ENCODE measurements around the gene KCNK6.

The KCNK6 gene

GRCh38 chr19:38287604-38288003 lies 32.0 kb upstream of the KCNK6 start:
- no peaks in the 10 kb centered on the region for H3K27me3 Mint-ChIP-seq (ENCODE audit: low read depth)
- H3K27ac Mint-ChIP-seq, result no peak overlapping the region
- no peaks in the 10 kb centered on the region for H3K9me3 Mint-ChIP-seq
- no peak overlapping the region for H3K4me3 Mint-ChIP-seq
- peaks cover 11% of the 10 kb centered on the region for H3K36me3 Mint-ChIP-seq (ENCODE audit: low read depth)
- H3K4me1 Mint-ChIP-seq (ENCODE audit: low read depth), result peaks cover 5% of the 10 kb centered on the region

DNA sequence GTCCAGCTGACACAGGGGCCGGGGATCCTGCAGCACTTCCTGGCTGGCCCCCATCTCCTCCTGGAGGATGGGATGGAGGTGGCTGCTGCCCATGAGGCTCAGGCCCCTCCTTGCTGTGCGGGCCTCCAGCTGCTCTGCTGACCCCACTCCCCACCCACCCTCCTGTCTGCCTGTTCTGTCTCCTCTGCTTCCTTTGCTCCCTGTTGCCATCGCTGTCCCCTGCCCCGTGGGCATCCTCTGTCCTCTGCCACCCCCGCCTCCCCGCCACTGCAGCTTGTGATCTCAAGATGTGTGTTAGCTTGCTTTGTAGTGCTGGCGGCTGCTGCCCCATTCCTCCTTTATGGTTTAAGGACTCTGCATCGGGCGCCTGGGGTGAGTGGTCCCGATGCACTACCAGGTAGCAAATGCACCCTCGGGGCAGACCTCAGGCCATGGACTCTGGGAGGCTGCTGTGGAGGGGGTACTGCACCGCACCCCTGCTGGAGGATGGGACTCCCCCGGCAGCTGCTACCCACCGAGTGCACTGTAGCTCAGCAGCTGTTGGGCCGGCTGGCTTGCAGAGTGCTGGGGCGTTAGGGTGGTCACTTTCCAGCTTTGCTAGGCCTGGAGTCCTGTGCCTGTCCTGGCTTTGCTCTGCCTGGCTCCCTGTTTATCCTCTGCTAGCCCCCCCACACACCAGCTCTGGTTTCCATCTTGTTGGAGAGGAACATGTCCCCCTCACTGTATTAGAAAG lies 31.4 kb upstream of the KCNK6 start:
- Mint-ChIP-seq H3K4me3 (no peak overlapping the region), H3K27ac (no peak overlapping the region), H3K4me1 (ENCODE audit: low read depth) (peaks cover 3% of the 10 kb centered on the region), H3K27me3 (ENCODE audit: low read depth) (no peaks in the 10 kb centered on the region), H3K36me3 (ENCODE audit: low read depth) (peaks cover 11% of the 10 kb centered on the region), H3K9me3 (no peaks in the 10 kb centered on the region)

DNA sequence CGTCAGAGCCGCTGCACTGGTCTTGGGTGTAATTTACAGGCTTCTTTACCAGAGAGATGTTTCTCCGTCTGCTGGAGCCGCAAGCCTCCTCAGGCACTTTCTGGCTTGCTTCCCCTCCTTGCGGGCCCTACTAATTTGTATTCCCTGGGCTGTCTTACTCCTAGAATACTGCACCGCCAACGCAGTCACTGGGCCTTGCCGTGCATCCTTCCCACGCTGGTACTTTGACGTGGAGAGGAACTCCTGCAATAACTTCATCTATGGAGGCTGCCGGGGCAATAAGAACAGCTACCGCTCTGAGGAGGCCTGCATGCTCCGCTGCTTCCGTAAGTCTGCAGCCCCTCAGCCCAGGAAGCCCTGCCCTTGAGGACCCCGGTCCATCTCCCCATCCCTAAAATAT lies 29.7 kb upstream of the KCNK6 start:
- H3K36me3 Mint-ChIP-seq (ENCODE audit: low read depth), result peaks cover 11% of the 10 kb centered on the region
- H3K27ac Mint-ChIP-seq, result no peak overlapping the region
- H3K9me3 Mint-ChIP-seq, result no peaks in the 10 kb centered on the region
- no peaks in the 10 kb centered on the region for H3K27me3 Mint-ChIP-seq (ENCODE audit: low read depth)
- H3K4me3 Mint-ChIP-seq, result no peak overlapping the region
- no peaks in the 10 kb centered on the region for H3K4me1 Mint-ChIP-seq (ENCODE audit: low read depth)

DNA sequence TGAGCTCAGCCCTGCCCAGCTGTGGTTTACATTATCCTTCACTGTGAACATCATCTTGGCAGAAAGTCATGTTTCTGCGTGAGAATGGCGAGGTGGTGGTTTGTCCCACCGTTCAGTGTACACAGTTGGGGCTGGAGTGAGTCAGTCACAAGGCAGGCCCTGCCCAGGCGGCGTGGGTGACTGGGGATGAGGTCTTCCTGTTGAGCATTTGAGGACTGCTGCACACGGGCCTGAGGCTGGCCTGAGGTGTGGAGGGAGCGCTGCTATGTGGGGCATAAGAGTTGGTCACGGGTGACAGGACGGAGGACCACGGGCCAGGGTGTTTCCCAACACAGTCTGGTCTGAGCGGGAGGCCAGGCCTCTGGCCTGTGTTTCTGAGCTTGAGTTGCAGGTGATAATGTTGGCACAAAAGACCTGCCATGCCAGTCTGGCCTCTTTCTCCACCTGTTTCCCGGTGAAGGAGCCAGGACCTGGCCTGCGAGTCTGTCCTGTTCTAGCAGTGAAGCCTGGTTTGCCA lies 29.0 kb upstream of the KCNK6 start:
- H3K27ac Mint-ChIP-seq, result no peak overlapping the region
- no peaks in the 10 kb centered on the region for H3K27me3 Mint-ChIP-seq (ENCODE audit: low read depth)
- no peak overlapping the region for H3K4me3 Mint-ChIP-seq
- H3K36me3 Mint-ChIP-seq (ENCODE audit: low read depth), result peaks cover 11% of the 10 kb centered on the region
- H3K4me1 Mint-ChIP-seq (ENCODE audit: low read depth), result no peaks in the 10 kb centered on the region
- H3K9me3 Mint-ChIP-seq, result no peaks in the 10 kb centered on the region

DNA sequence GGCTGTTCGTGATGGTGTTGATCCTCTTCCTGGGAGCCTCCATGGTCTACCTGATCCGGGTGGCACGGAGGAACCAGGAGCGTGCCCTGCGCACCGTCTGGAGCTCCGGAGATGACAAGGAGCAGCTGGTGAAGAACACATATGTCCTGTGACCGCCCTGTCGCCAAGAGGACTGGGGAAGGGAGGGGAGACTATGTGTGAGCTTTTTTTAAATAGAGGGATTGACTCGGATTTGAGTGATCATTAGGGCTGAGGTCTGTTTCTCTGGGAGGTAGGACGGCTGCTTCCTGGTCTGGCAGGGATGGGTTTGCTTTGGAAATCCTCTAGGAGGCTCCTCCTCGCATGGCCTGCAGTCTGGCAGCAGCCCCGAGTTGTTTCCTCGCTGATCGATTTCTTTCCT lies 27.8 kb upstream of the KCNK6 start:
- no peak overlapping the region for H3K27ac Mint-ChIP-seq
- no peak overlapping the region for H3K4me3 Mint-ChIP-seq

DNA sequence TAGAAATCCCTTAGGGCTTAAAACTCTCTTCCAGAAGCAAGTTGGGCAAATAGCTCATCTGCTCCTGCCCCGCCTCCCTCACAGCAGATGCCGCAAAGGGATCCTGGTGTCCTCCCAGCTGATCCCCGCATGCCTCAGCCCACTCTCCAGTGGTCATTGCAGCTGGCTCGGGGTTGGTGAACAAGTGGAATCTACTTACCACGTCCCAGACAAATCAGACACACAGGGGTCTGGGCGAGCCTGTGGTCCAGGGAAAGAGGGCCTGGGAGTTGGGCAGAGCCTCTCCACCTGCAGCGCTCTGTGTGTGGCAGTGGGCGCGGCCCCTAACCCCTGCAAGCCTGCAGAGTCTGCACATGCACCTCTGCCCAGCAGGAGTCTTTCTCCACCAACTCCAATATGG lies 26.4 kb upstream of the KCNK6 start:
- Mint-ChIP-seq H3K4me3 (no peak overlapping the region), H3K4me1 (ENCODE audit: low read depth) (no peaks in the 10 kb centered on the region), H3K9me3 (no peaks in the 10 kb centered on the region), H3K36me3 (ENCODE audit: low read depth) (peaks cover 7% of the 10 kb centered on the region), H3K27me3 (ENCODE audit: low read depth) (no peaks in the 10 kb centered on the region), H3K27ac (no peak overlapping the region)

More for the DNA sequence above, 27.8 kb upstream of the KCNK6 start:
- Mint-ChIP-seq H3K27me3 (ENCODE audit: low read depth) (no peaks in the 10 kb centered on the region), H3K9me3 (no peaks in the 10 kb centered on the region), H3K4me1 (ENCODE audit: low read depth) (no peaks in the 10 kb centered on the region), H3K36me3 (ENCODE audit: low read depth) (peaks cover 8% of the 10 kb centered on the region)

DNA sequence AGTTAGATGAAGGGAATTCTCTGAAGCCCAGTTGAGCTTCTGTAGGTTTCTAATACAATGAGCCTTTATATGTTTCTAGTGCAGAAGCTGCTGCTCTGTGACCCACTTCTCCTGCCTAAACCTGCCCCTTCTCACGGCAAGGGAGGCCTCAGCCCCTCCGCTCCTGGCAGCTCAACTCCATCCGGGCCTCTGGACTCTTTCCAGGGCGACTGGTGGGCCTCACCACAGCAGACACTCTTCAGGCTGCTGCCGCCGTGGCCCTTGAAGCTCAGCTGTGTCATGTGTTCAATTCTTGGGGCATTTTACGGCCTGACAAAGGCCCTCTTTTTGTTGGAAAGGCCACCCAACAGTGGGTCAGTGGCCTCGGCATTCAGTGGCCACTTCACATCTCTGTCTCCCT lies 25.6 kb upstream of the KCNK6 start:
- Mint-ChIP-seq H3K27ac (no peak overlapping the region), H3K4me1 (ENCODE audit: low read depth) (no peaks in the 10 kb centered on the region), H3K27me3 (ENCODE audit: low read depth) (no peaks in the 10 kb centered on the region), H3K36me3 (ENCODE audit: low read depth) (peaks cover 7% of the 10 kb centered on the region), H3K9me3 (no peaks in the 10 kb centered on the region), H3K4me3 (no peak overlapping the region)

DNA sequence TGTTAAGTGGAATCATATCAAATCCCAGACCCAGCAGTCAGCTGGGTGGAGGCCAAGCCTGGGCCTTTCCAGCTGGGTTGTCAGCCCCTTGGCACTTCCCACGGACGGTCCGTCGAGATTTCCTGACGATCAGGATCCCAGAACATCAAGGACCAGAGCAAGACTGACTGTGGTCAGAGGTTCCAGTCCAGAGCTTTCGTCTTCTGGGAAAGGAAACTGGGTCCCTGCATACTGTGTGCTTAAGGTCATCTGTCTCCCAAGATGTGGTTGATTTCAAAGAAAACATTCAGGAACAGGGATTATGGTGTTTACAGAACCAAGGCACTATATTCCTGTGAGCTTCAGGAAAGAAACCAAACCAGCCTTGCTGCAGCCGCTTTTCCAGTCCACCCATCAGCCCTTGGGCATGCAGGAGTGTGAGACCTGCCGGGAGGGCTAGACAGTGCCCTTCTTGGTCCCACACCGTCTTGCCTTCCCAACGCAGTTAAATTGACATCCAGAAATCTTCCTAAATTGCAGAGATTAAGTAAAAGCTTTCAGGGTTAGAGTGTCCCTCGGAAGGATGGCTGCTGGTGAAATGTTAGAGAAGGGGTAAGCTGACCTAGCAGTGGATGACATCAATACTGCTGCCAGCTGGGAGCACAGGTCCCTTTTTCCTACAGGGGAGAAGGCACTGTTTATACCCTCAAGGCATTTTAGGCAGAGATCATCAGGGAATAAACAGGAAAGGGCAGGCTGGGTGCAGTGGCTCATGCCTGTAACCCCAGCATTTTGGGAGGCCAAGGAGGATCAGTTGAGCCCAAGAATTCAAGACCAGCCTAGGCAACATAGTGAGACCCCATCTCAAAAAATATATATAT lies 20.6 kb upstream of the KCNK6 start:
- no peaks in the 10 kb centered on the region for H3K36me3 Mint-ChIP-seq (ENCODE audit: low read depth)
- no peaks in the 10 kb centered on the region for H3K4me1 Mint-ChIP-seq (ENCODE audit: low read depth)
- H3K27me3 Mint-ChIP-seq (ENCODE audit: low read depth), result no peaks in the 10 kb centered on the region
- no peaks in the 10 kb centered on the region for H3K9me3 Mint-ChIP-seq
- H3K4me3 Mint-ChIP-seq, result no peak overlapping the region
- H3K27ac Mint-ChIP-seq, result no peak overlapping the region

DNA sequence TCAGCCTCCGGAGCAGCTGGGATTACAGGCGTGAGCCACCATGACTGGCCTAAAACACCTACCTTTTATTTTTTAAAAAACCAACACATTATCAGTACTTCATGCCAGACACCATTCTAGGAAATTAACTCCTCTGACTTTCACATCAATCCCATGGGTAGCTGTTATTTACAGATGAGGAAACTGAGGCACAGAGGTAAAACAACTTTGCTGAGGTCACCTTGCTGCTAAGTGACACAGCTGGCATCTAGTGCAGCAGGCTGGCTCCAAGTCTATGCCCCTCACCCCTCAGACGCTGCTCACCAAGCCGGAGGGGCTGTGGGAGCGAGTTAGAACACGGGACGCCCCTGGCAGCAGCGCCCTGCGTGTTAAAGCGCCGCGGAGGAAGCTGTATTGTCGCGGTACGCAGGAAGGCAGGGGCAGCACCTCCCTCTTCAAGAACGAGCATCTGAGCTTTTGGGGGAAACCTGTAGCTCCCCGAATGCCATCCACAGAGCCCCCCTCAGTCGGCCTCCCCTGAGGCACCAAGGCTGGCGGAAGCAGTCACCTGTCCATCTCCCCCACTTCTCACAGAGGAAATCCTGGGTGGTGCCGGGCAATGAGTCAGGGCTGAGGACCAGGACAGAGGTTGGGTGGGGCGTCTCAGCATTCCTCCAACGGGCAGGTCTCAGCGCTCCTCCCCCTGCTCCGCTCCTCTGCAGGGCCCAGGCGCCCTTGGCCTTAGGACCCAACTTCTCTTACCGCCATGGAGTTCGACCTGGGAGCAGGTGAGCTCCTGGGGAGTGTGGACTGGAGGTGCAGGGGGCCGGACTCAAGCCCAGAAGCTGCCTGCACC lies 15.9 kb upstream of the KCNK6 start, which contains the start of gene C19orf33:
Gene C19orf33 (plus strand): TSS at position 735 of the 835 bp plus-strand sequence. CDS start 11 bp downstream, at position 746.
- H3K27me3 Mint-ChIP-seq (ENCODE audit: low read depth), result no peaks in the 10 kb centered on the region
- H3K9me3 Mint-ChIP-seq, result no peaks in the 10 kb centered on the region
- no peak within 1 kb of the TSS for H3K27ac Mint-ChIP-seq
- H3K4me3 Mint-ChIP-seq, result no peak within 1 kb of the TSS
- no peaks in the 10 kb centered on the region for H3K4me1 Mint-ChIP-seq (ENCODE audit: low read depth)
- H3K36me3 Mint-ChIP-seq (ENCODE audit: low read depth), result peaks cover 8% of the 10 kb centered on the region

GRCh38 chr19:38304352-38304865 lies 15.2 kb upstream of the KCNK6 start:
- no peak overlapping the region for H3K4me3 Mint-ChIP-seq
- peaks cover 8% of the 10 kb centered on the region for H3K36me3 Mint-ChIP-seq (ENCODE audit: low read depth)
- no peaks in the 10 kb centered on the region for H3K27me3 Mint-ChIP-seq (ENCODE audit: low read depth)
- H3K9me3 Mint-ChIP-seq, result no peaks in the 10 kb centered on the region
- H3K27ac Mint-ChIP-seq, result no peak overlapping the region
- H3K4me1 Mint-ChIP-seq (ENCODE audit: low read depth), result no peaks in the 10 kb centered on the region

DNA sequence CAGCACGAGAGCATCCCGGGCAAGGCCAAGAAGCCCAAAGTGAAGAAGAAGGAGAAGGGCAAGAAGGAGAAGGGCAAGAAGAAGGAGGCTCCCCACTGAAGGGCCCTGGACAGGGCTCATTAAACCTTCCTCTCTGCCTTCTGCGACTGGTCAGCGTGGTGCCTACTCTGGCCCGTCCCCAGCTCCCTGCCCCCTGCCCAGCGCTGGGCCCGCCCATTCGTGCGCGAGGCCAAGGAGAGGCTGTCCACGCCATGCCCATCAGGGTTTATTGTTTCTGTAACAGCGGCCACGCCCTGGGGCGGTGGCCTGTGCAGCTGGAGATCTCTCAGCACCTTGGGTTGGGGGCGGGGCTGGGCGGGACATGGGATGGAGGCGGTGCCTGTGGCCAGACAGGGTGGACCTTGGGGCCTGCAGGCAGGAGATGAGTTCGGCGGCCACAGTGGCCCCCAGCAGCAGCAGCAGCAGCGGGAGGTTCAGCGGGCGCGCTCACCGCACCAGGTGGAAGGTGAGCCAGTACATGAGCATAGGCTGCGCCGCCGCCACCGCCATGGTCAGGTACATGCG lies 14.7 kb upstream of the KCNK6 start:
- Mint-ChIP-seq H3K27me3 (ENCODE audit: low read depth) (no peaks in the 10 kb centered on the region), H3K4me1 (ENCODE audit: low read depth) (no peaks in the 10 kb centered on the region), H3K27ac (no peak overlapping the region), H3K4me3 (no peak overlapping the region), H3K9me3 (no peaks in the 10 kb centered on the region), H3K36me3 (ENCODE audit: low read depth) (peaks cover 8% of the 10 kb centered on the region)

GRCh38 chr19:38306236-38306635 lies 13.4 kb upstream of the KCNK6 start:
- Mint-ChIP-seq H3K27ac (no peak overlapping the region), H3K4me3 (no peak overlapping the region), H3K4me1 (ENCODE audit: low read depth) (peaks cover 5% of the 10 kb centered on the region), H3K27me3 (ENCODE audit: low read depth) (no peaks in the 10 kb centered on the region), H3K36me3 (ENCODE audit: low read depth) (peaks cover 18% of the 10 kb centered on the region), H3K9me3 (no peaks in the 10 kb centered on the region)

DNA sequence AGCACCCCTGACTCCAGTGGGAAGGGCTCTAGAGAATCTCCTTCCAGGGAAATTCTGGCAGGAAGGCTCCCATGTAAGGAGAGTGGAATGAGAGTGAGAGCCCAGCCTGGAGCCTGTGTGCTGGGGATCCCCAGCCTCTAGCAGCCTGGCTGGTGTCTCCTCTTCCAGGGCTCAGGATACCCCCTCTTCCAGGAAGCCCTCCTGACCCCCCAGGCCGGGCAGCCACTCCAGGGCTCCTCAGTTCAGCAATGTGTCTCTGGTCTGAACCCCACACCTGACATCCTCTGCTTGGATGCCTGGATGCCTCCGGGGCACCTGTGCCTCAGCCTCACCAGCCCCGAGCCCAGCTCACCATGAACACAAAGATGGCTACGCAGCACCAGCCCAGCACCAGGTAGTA lies 12.6 kb upstream of the KCNK6 start:
- Mint-ChIP-seq H3K9me3 (no peaks in the 10 kb centered on the region), H3K27me3 (ENCODE audit: low read depth) (no peaks in the 10 kb centered on the region), H3K27ac (no peak overlapping the region), H3K4me1 (ENCODE audit: low read depth) (peaks cover 5% of the 10 kb centered on the region), H3K4me3 (no peak overlapping the region), H3K36me3 (ENCODE audit: low read depth) (peaks cover 18% of the 10 kb centered on the region)

DNA sequence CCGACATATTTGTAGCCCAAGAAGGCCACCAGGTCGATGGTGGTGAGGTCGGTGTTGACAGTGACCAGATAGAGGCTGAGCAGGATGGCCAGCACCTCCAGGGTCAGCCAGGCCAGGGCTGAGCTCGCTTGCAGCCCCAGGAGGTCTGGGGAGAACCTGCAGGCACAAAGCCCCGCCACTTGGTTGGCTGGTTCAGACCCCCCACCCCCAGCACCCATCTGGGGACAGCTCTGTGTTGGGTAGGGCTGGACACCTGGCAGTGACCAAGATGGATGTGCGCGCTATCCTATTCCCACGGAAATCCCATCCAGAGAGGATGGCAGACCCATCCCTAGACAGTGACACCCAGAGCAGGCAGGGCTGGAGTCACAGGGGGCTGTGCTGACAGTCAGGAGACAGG lies 12.0 kb upstream of the KCNK6 start:
- no peak overlapping the region for H3K4me3 Mint-ChIP-seq
- no peak overlapping the region for H3K27ac Mint-ChIP-seq
- H3K27me3 Mint-ChIP-seq (ENCODE audit: low read depth), result no peaks in the 10 kb centered on the region

More for the DNA sequence above, 12.0 kb upstream of the KCNK6 start:
- no peaks in the 10 kb centered on the region for H3K9me3 Mint-ChIP-seq
- peaks cover 18% of the 10 kb centered on the region for H3K36me3 Mint-ChIP-seq (ENCODE audit: low read depth)
- H3K4me1 Mint-ChIP-seq (ENCODE audit: low read depth), result peaks cover 8% of the 10 kb centered on the region
